HG03196 (cell line): ENCODE data around the gene C6orf15.

Experiments used
- ATAC-seq: cut with Tn5 transposase; IDR thresholded peaks from one replicate; pipeline ENCODE4 v1.9.1; 2021; ENCODE audit not compliant: unreplicated experiment

C6orf15 gene

GRCh38 chr6:31112478-31112877, at the start of gene C6orf15:
Gene C6orf15, minus strand, starts transcription at chr6:31112575. Its CDS starts 20 bp downstream, at chr6:31112555.
- ATAC-seq = no peak

DNA sequence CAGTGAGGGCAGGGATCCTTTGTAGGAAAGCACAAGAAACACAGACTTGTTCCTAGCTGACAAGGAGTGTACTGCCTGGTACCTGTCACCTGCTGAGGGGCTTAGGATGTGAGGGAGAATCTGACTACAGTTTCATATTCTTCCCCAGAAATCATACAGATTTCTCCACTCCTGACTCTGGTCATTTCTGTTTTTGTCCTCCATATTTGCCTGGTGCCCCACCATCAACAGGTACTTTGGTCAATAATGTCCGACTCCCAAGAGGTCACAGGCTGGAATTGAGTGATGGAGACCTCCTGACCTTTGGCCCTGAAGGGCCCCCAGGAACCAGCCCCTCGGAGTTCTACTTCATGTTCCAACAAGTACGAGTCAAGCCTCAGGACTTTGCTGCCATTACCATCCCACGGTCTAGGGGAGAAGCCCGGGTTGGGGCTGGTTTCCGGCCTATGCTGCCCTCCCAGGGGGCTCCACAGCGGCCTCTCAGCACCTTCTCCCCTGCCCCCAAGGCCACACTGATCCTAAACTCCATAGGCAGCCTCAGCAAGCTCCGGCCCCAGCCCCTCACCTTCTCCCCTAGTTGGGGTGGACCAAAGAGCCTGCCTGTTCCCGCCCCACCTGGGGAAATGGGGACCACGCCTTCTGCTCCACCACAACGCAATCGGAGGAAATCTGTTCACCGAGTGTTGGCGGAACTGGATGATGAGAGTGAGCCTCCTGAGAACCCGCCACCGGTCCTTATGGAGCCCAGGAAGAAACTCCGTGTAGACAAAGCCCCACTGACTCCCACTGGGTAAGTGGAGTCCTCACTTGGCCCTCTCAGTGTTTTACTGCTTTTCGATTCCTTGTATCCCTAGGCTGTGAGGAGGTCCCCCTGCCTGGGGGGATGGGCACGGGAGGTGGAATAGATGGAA, 49.1 kb upstream of the C6orf15 start:
- ATAC-seq = no peak

GRCh38 chr6:31158863-31159855, 46.8 kb upstream of the C6orf15 start:
- ATAC-seq = peak; percentile 5

- ATAC-seq = peak; percentile 76
These were observed 45.9 kb upstream of the C6orf15 start, which contains the start of gene TCF19 for GRCh38 chr6:31158140-31158862. Gene TCF19, plus strand, starts transcription at chr6:31158589. Its CDS starts 881 bp downstream, at chr6:31159470.

- ATAC-seq = no peak
These were observed 45.3 kb upstream of the C6orf15 start, which contains the start of gene CCHCR1 for GRCh38 chr6:31157513-31158139. Gene CCHCR1, minus strand, starts transcription at chr6:31157802. Its CDS starts 202 bp downstream, at chr6:31157600.

- no peak for ATAC-seq
These were observed 44.3 kb upstream of the C6orf15 start for GRCh38 chr6:31156641-31157040.

- no peak for ATAC-seq
These were observed 42.1 kb upstream of the C6orf15 start for GRCh38 chr6:31154436-31154835.

GRCh38 chr6:31152781-31153180, 40.4 kb upstream of the C6orf15 start:
- ATAC-seq = no peak

- no peak for ATAC-seq
These were observed 37.6 kb upstream of the C6orf15 start for GRCh38 chr6:31149827-31150447.

DNA sequence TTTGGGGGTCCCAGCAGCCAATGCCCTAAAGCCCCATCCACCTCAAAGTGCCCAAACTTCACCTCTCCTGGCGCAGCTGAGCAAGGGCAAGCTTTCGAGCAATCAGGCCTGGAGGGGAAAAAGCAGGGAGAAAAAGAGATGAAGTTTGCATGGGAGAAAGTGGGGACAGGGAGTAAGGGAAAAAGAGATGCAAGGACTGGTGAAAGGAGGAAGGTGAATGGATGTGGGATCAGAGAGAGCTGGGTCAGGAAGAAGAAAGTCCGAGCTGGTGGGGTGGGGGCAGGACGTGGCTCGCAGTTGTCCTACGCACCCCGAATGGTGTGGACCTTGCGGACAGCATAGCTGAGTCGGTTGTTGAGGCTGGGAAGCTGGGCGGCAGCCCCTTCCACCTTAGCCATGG, 33.0 kb upstream of the C6orf15 start:
- no peak for ATAC-seq

GRCh38 chr6:31144970-31145340, 32.6 kb upstream of the C6orf15 start:
- no peak for ATAC-seq

DNA sequence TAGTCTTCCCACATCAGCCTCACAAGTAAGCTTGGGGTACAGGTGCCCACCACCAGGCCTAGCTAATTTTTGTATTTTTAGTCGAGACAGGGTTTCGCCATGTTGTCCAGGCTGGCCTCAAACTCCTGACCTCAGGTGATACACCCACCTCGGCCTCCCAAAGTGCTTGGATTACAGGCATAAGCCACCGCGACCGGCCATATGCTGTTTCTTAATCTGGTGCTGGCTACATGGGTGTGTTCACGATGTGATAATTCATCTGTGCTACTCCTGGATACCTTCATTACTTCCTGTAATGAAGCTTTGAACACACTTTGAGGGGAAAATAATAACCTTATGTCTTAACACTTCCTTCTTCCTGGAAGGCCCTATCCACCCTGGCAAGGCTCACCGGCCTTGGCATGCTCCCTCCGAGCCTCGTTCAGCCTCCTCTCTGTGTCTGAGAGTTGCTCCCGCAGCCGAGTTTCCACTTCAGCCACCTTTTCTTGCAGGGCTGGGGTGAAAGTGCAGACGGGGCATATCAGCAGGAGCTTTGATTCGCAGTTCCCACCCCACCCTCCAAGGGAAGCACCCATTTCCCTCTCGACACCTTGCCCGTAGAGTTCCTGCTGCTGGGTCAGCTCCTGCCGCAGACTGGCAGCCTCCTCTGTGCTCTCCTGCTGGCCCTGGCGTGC, 32.1 kb upstream of the C6orf15 start:
- no peak for ATAC-seq

- ATAC-seq = no peak
These were observed 30.8 kb upstream of the C6orf15 start for GRCh38 chr6:31143148-31143547.

DNA sequence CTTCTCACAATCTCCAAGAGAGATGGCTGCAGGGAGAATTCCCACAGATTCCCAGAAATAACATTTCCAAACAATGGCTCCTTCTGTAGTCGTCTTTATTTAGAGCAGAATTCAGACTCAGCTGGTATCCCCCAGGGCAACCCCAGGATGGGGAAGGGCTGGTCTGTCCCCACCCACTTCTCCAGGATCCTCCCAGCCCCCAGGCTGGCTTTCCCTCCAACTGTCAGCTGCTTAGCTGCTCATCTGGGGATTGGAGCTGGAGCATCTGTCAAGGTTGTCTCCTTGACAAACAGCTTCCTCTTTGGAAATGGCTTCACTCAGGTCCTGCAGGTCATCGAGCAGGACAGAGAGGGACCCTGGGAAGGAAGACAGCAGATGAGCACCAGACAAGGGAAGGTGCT, 30.0 kb upstream of the C6orf15 start:
- ATAC-seq = no peak

GRCh38 chr6:31140643-31141042, 28.3 kb upstream of the C6orf15 start:
- no peak for ATAC-seq

DNA sequence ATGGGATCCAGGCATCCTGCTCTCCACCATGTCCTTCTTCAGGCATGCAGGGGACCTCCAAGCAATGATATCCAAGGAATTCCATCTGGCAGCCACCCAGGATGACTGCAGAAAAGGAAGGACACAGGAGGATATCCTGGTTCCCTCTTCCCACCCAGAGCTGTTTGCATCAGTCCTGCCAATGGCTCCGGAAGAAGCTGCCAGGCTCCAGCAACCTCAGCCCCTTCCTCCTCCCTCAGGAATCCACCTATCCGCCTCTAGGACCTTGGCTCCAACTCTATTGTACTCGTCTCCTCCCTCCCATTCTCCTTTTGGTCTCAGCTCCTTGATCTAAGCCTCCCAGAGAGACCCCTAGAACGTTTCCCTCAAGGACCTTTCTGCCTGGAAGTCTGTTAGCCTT, 27.2 kb upstream of the C6orf15 start:
- no peak for ATAC-seq

DNA sequence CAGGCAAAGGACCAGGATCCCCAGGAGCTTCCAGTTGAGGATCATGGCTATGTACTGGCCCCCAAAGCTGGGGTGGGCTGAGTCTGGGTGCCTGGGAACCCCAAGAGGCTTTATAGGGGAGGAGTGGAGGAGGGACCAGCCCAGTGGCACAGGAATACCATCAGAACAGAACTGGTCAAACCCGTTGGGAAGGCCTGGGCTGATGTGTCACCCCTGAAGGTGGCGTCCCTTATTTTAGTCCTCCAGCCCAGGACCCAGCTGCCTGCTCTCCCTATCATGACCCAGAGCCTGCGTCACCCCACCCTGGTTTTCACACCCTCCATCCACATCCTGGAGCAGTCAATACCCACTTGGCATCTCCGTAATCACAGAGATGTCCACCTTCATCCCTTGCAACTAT, 26.6 kb upstream of the C6orf15 start, which contains the start of gene PSORS1C2:
TSS of gene PSORS1C2 (minus strand) at position 85 of the 400 bp plus-strand sequence. CDS start at position 45, 40 bp downstream.
- no peak for ATAC-seq

- no peak for ATAC-seq
These were observed 23.3 kb upstream of the C6orf15 start for GRCh38 chr6:31135710-31136109.

DNA sequence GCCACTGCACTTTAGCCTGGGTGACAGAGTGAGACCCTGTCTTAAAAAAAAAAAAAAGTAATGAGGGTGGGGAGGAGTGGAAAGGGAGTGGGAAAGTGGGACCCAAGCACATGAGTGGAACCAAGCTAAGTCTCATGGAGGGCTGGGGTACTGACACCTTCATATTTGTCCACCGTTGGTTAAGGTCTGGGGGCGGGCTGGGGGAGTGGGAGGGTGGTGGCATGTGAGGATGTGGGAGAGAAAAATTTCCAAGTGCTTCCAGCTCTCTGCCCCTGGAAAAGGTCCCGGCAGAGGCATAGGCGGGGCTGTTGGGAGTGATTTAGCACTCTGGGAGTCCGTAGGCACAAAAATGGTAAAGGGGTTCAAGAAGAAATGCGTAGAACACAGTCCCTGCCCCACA, 20.4 kb upstream of the C6orf15 start:
- ATAC-seq = no peak
